Epithelial cell of proximal tubule (primary cell): ENCODE results near the gene SS18L1. TPM values are rescaled to one million over a fixed set of nuclear protein-coding genes. Genes with fewer than 3 reads are reported as not detected.

Experiments
- DNase-seq: peaks from one replicate; pipeline ENCODE4 v3.0.0-alpha.2; 2011; ENCODE audit warnings: low read depth
- H3K4me3 ChIP-seq: 2 replicates; pipeline ENCODE4 v1.5.1; 2011; ENCODE audit warnings: low read depth, mild to moderate bottlenecking, low read length
- total RNA-seq: library from RNA; depleted of rRNA; stranded (reverse); fragments of >200 nt; gene quantifications from 2 replicates; pipeline ENCODE4 v1.2.3, GENCODE V29; 2015
- TF ChIP-seq, protein P1 (sequence below): conservative IDR thresholded peaks from 2 replicates; pipeline ENCODE4 v1.5.1; 2012; ENCODE audit warnings: low read depth, mild to moderate bottlenecking, low read length

The SS18L1 gene
- total RNA-seq, 1 donor from 2014 or later: 11.4 TPM

DNA sequence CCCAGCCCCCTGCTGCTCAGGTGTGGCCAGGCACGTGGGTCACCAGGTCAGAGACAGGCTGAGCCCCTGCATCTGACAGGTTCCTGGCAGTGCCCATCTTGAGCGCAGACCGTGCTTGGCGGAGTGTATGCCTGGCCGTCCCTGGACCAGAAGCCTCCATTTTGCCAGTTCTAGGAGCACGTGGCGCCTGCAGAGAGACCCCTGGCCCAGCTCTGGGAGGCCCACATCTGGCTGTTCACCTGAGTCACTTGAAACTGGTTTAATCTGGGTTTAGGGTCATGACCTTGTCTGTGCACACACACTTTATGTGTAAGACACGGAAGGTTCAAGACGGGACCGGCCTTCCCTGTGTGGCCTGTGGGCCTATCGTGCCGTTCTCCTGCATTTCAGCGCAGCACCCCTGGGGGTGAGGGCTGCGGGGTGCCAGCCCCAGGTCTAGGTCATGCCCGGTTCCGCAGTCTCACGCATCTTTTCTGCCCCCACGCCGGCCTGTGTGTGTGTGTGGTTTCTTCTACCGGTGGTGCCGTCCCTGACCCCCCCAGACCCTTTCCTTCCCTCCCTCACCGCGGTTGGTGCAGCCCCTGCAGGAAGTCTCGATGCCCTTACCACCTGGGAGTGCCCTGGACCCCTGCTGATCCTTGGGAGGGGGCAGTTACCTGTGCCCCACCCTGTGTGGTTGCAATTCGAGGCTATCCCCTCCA is 14.0 kb downstream of the SS18L1 start:
- DNase-seq: no peak
- H3K4me3 ChIP-seq: no peak overlapping the region
- TF ChIP-seq, protein P1, sequence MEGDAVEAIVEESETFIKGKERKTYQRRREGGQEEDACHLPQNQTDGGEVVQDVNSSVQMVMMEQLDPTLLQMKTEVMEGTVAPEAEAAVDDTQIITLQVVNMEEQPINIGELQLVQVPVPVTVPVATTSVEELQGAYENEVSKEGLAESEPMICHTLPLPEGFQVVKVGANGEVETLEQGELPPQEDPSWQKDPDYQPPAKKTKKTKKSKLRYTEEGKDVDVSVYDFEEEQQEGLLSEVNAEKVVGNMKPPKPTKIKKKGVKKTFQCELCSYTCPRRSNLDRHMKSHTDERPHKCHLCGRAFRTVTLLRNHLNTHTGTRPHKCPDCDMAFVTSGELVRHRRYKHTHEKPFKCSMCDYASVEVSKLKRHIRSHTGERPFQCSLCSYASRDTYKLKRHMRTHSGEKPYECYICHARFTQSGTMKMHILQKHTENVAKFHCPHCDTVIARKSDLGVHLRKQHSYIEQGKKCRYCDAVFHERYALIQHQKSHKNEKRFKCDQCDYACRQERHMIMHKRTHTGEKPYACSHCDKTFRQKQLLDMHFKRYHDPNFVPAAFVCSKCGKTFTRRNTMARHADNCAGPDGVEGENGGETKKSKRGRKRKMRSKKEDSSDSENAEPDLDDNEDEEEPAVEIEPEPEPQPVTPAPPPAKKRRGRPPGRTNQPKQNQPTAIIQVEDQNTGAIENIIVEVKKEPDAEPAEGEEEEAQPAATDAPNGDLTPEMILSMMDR: no peak

DNA sequence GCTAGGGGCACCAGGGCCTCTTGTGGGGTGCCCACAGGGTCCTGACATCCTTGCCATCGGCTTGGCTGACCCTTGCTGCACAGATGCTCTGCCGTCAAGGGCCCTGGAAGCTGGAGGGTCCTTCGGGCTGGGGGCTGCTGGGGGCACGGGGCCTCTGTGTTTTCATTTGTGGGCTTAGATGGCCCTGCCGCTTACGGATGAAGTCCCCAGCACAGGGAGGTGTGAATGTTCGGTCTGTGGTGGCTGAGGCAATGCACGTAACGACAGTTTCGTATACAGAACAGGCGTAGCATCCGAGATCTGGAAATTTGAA is 14.5 kb downstream of the SS18L1 start:
- no peak for DNase-seq
- no peak overlapping the region for H3K4me3 ChIP-seq
- TF ChIP-seq, protein P1: no peak

- DNase-seq: no peak
- no peak overlapping the region for H3K4me3 ChIP-seq
- TF ChIP-seq, protein P1: no peak
These were observed 15.0 kb downstream of the SS18L1 start for GRCh38 chr20:62158541-62158940.

DNA sequence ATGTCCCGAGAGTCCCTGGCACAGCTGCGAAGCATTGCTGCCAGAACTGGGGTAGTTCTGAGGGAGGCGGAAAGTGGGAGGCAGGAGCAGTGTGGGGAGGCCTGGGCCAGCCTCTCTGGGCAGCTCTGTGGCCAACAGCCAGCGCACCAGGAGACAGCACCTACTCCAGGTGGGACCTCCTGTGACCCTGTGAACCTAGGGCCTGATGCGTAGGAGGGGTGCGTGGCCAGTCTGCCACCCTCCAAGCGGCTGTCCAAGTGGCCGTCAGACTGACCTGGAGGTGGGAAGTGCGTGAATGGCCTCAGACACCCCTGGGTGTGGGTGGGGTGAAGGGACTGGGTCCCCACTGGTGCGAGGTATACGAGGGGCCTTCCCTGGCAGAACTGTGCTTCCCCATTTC is 15.5 kb downstream of the SS18L1 start:
- DNase-seq: no peak
- H3K4me3 ChIP-seq: no peak overlapping the region
- TF ChIP-seq, protein P1: no peak

- TF ChIP-seq, protein P1: no peak
- no peak for DNase-seq
- H3K4me3 ChIP-seq: no peak overlapping the region
These were observed 16.3 kb downstream of the SS18L1 start for GRCh38 chr20:62159839-62160238.

DNA sequence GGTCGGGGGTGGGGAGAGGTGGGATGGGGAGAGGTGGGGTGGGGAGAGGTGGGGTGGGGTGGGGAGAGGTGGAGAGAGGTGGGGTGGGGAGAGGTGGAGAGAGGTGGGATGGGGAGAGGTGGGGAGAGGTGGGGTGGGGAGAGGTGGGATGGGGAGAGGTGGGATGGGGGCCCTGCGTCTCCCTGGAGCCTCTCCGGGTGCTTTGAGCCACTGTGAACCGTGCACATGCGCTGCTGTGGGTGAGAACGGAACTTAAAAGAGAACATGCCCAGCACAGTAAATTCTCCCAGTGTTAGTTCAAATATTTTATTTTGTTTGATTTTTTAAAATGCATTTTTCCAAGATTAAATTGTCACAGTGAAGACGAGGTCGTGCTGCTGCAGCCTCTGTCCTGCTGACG is 16.7 kb downstream of the SS18L1 start:
- no peak overlapping the region for H3K4me3 ChIP-seq
- no peak for DNase-seq
- TF ChIP-seq, protein P1: no peak

DNA sequence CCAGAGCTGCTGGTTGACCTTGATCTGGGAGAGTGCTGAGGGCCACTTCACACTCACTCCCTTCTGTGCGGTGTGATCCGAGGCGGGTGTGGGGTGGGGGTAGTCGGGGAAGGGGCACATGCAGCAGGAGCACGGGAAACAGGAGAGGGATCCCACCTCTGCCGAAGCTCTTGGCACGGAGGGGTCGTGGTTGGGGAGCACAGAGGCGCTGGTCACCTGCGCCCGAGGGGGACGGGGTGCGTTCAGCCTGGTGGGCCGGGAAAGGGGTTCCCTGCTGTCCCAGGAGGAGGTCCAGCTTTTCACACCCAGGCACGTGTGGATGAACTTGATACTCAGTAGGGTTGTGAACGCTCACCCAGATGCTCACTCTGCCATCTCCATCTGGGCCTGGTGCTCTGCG is 17.3 kb downstream of the SS18L1 start:
- H3K4me3 ChIP-seq: no peak overlapping the region
- TF ChIP-seq, protein P1: no peak
- no peak for DNase-seq
